WERI-Rb-1 (cell line): Measurements from ENCODE around the gene DCAF8L1.

Experiments used
- DNase-seq: peaks from one replicate; pipeline ENCODE4 v3.0.0-alpha.2; 2020
- H3K27ac ChIP-seq: fragments of 250-450 bp; sonication (Bioruptor Pico); 2 replicates; pipeline ENCODE4 v1.5.1; 2020; ENCODE audit warnings: mild to moderate bottlenecking, moderate library complexity
- H3K27me3 ChIP-seq: fragments of 250-450 bp; sonication (Bioruptor Pico); 2 replicates; pipeline ENCODE4 v1.5.1; 2021; ENCODE audit warnings: mild to moderate bottlenecking, low read depth, moderate library complexity; ENCODE audit not compliant: insufficient read depth, severe bottlenecking
- H3K36me3 ChIP-seq: fragments of 250-450 bp; sonication (Bioruptor Pico); 2 replicates; pipeline ENCODE4 v1.5.1; 2020; ENCODE audit warnings: mild to moderate bottlenecking, moderate library complexity
- H3K4me3 ChIP-seq: 2 replicates; pipeline ENCODE4 v1.5.1; 2011; ENCODE audit warnings: low read depth, mild to moderate bottlenecking, control low read depth, low read length
- H3K9me3 ChIP-seq: fragments of 250-450 bp; sonication (Bioruptor Pico); 2 replicates; pipeline ENCODE4 v1.5.1; 2021; ENCODE audit warnings: mild to moderate bottlenecking, moderate library complexity; ENCODE audit not compliant: severe bottlenecking
- CTCF ChIP-seq: IDR thresholded peaks from 2 replicates; pipeline ENCODE4 v1.5.1; 2011; ENCODE audit warnings: low read depth, mild to moderate bottlenecking, control low read depth, inconsistent platforms, low read length

DCAF8L1 gene

GRCh38 chrX:27953171-27953570 is 28.1 kb downstream of the DCAF8L1 start:
- DNase-seq = no peak
- no peaks in the 10 kb centered on the region for H3K27me3 ChIP-seq
- H3K4me3 ChIP-seq = no peak overlapping the region
- no peaks in the 10 kb centered on the region for H3K9me3 ChIP-seq
- H3K27ac ChIP-seq = no peak overlapping the region
- TF ChIP-seq CTCF = no peak
- H3K36me3 ChIP-seq = no peaks in the 10 kb centered on the region

- Histone ChIP-seq H3K27me3 (no peaks in the 10 kb centered on the region), H3K4me3 (no peak overlapping the region), H3K9me3 (no peaks in the 10 kb centered on the region), H3K36me3 (no peaks in the 10 kb centered on the region), H3K27ac (no peak overlapping the region)
- no peak for TF ChIP-seq CTCF
- DNase-seq = no peak
Measured at GRCh38 chrX:27933361-27933760, 47.9 kb downstream of the DCAF8L1 start.
